Activated CD8-positive, alpha-beta memory T cell treated with anti-CD3 and anti-CD28 coated beads, Interleukin-2, amount 10 ng/mL, durations not matched to agents 7 days and 5 days (primary cell): Measurements from ENCODE around the gene ENO1. TPM values are rescaled to one million over a fixed set of nuclear protein-coding genes. Genes with fewer than 3 reads are reported as not detected.

Source experiments
- ATAC-seq: fragments of 150-1000 bp; cut with Tn5 transposase; one replicate; pipeline ENCODE4 v1.10.0; 2021; ENCODE audit warnings: moderate library complexity
- CTCF ChIA-PET: fragments of 350-600 bp; sonication (Branson Sonifier 250); formaldehyde crosslinking; loops from one replicate; lab custom pipeline; 2021; ENCODE audit warnings: antibody characterized with exemption; lab: Charles Lee
- DNase-seq: peaks from one replicate; pipeline ENCODE4 v3.0.0-alpha.2; 2020
- H3K27ac Mint-ChIP-seq: one replicate; pipeline ENCODE4 v1.8.0; 2021; ENCODE audit warnings: mild to moderate bottlenecking, mixed read lengths
- H3K27me3 Mint-ChIP-seq: one replicate; pipeline ENCODE4 v1.8.0; 2021; ENCODE audit warnings: mixed read lengths
- H3K36me3 Mint-ChIP-seq: one replicate; pipeline ENCODE4 v1.8.0; 2021; ENCODE audit warnings: mild to moderate bottlenecking, mixed read lengths
- H3K4me1 Mint-ChIP-seq: one replicate; pipeline ENCODE4 v1.8.0; 2021; ENCODE audit warnings: mixed read lengths
- H3K4me3 Mint-ChIP-seq: one replicate; pipeline ENCODE4 v1.8.0; 2021; ENCODE audit warnings: mild to moderate bottlenecking, moderate library complexity, mixed read lengths
- H3K9me3 Mint-ChIP-seq: one replicate; pipeline ENCODE4 v1.8.0; 2022; ENCODE audit warnings: low read depth, mixed read lengths
- total RNA-seq, 2 experiments: library from RNA; stranded (reverse); gene quantifications; one replicate each; pipeline ENCODE4 v1.2.3, GENCODE V29; 2021

The ENO1 gene
- total RNA-seq, 2 experiments from 2014 or later: 2,070 to 2,300 TPM

GRCh38 chr1:8864713-8865344 is 13.7 kb downstream of the ENO1 start:
- DNase-seq (no peak), ATAC-seq (no peak)
- no peaks in the 10 kb centered on the region for H3K27me3 Mint-ChIP-seq
- no peaks in the 10 kb centered on the region for H3K9me3 Mint-ChIP-seq
- CTCF ChIA-PET: interaction anchor here (1.2 to 2.2 kb wide), 3 partner anchors 10 to 140 kb away, joined by 3 to 8 read pairs (median 6); no protein-coding TSS in a partner anchor
- H3K27ac Mint-ChIP-seq: peak overlapping the region; percentile 40
- peaks cover 85% of the 10 kb centered on the region for H3K4me1 Mint-ChIP-seq
- H3K4me3 Mint-ChIP-seq: no peak overlapping the region
- H3K36me3 Mint-ChIP-seq: peaks cover 88% of the 10 kb centered on the region

GRCh38 chr1:8863794-8864233 is 14.7 kb downstream of the ENO1 start:
- DNase-seq: no peak

DNA sequence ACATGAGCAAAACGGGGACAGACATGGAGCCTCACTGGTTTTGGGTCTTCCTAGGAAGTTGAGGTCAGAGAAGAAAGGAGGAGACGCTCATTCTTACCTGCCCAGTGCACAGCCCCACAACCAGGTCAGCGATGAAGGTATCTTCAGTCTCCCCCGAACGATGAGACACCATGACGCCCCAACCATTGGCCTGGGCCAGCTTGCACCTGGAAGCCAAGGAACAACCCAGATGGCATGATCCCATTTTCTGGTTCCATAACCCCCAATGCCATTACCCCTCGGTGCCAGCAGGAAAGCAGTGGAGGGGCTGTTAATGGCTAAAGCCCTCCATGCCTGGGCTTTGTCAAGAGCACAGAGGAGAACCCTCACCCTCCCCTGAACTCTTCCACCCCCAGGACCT is 15.3 kb downstream of the ENO1 start:
- Mint-ChIP-seq H3K4me1 (peaks cover 88% of the 10 kb centered on the region), H3K36me3 (peaks cover 89% of the 10 kb centered on the region), H3K4me3 (no peak overlapping the region), H3K9me3 (no peaks in the 10 kb centered on the region), H3K27me3 (no peaks in the 10 kb centered on the region), H3K27ac (peak overlapping the region; percentile 47)
- CTCF ChIA-PET: interaction anchor here (0.6 to 8.0 kb wide), 7 partner anchors 10 to 370 kb away, joined by 3 to 86 read pairs (median 16); partner anchors contain the start of gene ENO1
- DNase-seq (no peak), ATAC-seq (no peak)

More at GRCh38 chr1:8863794-8864233, 14.7 kb downstream of the ENO1 start:
- ATAC-seq: no peak
- Mint-ChIP-seq H3K9me3 (no peaks in the 10 kb centered on the region), H3K4me3 (no peak overlapping the region), H3K36me3 (peaks cover 86% of the 10 kb centered on the region), H3K27me3 (no peaks in the 10 kb centered on the region), H3K27ac (peak overlapping the region; percentile 47), H3K4me1 (peaks cover 84% of the 10 kb centered on the region)
- CTCF ChIA-PET: interaction anchor here (0.6 to 8.0 kb wide), 8 partner anchors 9 to 141 kb away, joined by 3 to 86 read pairs (median 8); partner anchors contain the start of gene ENO1

DNA sequence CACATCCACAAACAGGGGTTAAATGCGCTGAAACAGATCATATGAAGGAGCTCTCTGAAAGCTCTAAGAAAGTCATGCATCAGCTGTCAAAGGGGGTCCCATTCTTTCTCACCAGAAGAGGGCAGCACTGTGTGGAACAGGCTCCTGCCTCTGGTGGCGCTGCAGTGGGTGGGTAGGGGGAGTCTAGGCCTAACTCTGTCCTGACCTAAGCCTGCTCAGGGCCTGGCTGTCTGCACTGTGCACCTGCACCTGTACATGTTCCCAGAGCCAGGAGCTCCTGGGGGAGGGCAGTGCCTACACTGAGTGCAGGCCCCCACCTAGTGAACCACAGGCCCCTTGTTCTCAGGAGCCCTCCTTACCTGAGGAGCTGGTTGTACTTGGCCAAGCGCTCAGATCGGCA is 16.0 kb downstream of the ENO1 start:
- CTCF ChIA-PET: interaction anchor here (0.6 to 8.0 kb wide), 14 partner anchors 11 to 371 kb away, joined by 3 to 86 read pairs (median 4); partner anchors contain the start of gene ENO1
- Mint-ChIP-seq H3K36me3 (peaks cover 89% of the 10 kb centered on the region), H3K4me3 (no peak overlapping the region), H3K4me1 (peaks cover 86% of the 10 kb centered on the region), H3K9me3 (no peaks in the 10 kb centered on the region), H3K27me3 (no peaks in the 10 kb centered on the region), H3K27ac (peak overlapping the region; percentile 47)
- DNase-seq (peak; percentile 62), ATAC-seq (peak; percentile 10)

DNA sequence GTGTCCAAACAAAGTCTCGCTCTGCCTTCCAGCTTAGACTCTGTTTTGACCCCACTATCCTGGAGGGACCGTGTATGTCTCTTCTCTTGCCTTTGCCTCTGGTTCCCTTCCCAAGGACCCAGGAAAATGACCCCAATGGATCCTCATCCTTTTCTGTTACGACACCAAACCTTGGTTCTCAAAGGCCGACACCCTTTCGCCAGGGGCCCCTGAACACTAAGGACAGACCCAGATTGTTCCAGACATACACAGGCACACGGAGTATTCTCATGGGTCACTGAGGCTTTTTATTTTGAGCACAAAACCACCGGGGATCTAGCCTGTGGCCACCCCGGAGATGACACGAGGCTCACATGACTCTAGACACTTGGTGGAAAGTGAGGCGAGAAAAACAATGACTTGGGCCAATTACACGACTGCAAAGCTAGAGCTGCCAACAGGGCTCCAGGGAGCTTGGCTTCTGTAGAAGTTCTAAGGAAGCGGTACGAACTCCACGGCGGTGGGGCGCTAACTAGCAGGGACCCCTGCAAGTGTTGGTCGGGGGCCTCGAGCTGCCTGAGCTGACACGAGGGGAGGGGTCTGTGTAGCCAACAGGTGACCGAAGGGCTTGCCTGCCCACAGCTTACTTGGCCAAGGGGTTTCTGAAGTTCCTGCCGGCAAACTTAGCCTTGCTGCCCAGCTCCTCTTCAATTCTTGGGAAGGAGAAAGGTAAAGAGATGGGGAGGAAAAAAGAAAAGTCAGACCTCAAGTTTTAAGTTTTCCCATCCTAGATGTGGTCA is 17.6 kb downstream of the ENO1 start:
- CTCF ChIA-PET: interaction anchor here (1.0 to 8.0 kb wide), 11 partner anchors 9 to 232 kb away, joined by 3 to 86 read pairs (median 3); partner anchors contain the start of gene ENO1
- Mint-ChIP-seq H3K27ac (peak overlapping the region; percentile 67), H3K27me3 (no peaks in the 10 kb centered on the region), H3K4me3 (peak overlapping the region; percentile 13), H3K4me1 (peaks cover 76% of the 10 kb centered on the region), H3K9me3 (no peaks in the 10 kb centered on the region), H3K36me3 (peaks cover 90% of the 10 kb centered on the region)
- DNase-seq (no peak), ATAC-seq (no peak)

DNA sequence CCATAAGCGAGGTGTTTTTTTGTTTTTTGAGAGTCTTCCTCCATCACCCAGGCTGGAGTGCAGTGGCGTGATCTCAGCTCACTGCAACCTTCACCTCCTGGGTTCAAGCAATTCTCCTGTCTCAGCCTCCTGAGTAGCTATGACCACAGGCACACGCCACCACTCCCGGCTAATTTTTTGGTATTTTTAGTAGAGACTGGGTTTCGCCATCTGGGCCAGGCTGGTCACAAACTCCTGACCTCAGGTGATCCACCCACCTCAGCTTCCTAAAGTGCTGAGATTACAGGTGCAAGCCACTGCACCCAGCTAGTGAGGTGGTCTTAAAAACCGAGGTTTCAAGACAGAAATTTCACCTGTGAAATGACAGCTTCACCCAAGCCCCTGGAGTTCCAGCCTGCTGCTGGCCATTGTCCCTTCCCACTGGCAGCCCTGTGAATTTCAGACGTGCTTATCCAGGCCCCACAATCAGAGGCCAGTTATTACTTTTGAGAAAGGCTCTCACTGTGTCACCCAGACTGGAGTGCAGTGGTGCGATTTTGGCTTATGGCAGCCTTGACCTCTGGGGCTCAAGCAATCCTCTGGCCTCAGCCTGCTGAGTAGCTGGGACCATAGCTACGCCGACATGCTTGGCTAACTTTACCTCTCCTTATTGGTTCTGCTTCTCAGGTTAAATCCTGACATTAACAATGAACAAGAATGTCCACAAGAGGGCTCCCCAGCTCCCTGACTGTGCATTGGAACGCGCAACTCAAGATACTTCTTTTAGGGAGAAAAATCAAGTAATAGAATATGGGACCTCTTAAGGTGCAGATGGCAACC is 19.4 kb downstream of the ENO1 start:
- Mint-ChIP-seq H3K4me3 (peak overlapping the region; percentile 32), H3K4me1 (peaks cover 60% of the 10 kb centered on the region), H3K36me3 (peaks cover 74% of the 10 kb centered on the region), H3K9me3 (no peaks in the 10 kb centered on the region), H3K27ac (peak overlapping the region; percentile 90), H3K27me3 (no peaks in the 10 kb centered on the region)
- CTCF ChIA-PET: interaction anchor here (0.6 to 8.0 kb wide), 24 partner anchors 8 to 1184 kb away, joined by 3 to 86 read pairs (median 4); partner anchors contain the start of gene ENO1
- ATAC-seq (peak; percentile 48), DNase-seq (peak; percentile 68)

DNA sequence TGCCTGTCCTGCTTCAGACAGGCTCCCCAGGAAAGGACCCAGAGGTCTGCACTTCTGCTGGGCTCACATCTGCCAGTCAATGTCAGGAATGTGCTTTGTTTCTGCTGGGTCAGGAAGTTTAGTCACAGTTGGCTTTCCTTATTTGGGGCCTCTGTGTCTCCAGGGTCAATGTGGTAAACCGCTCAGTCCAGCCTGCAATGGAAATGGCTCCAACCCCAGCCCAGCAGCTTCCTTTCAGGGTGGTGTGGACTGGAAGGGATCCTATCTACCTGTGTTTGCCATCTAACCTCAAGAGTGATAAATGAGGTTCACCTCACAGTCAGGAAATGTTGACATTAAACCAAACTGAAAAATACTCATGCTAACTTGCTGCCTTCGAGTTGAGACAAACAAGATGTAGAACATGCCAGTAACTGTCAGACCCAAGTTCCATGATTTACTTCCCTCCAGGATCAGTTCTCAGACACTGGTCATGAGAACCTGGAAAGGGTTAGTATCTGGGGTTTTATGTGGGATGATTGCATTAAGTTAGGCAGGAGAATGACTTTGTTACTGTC is 20.3 kb downstream of the ENO1 start:
- Mint-ChIP-seq H3K27ac (peak overlapping the region; percentile 90), H3K9me3 (no peaks in the 10 kb centered on the region), H3K4me3 (peak overlapping the region; percentile 6), H3K27me3 (no peaks in the 10 kb centered on the region), H3K36me3 (peaks cover 65% of the 10 kb centered on the region), H3K4me1 (peaks cover 51% of the 10 kb centered on the region)
- ATAC-seq: peak; percentile 63
- peak; percentile 79 for DNase-seq
- CTCF ChIA-PET: interaction anchor here (1.0 to 8.0 kb wide), 15 partner anchors 9 to 154 kb away, joined by 3 to 86 read pairs (median 5); partner anchors contain the start of gene ENO1

GRCh38 chr1:8856689-8857412 is 21.6 kb downstream of the ENO1 start:
- Mint-ChIP-seq H3K4me3 (no peak overlapping the region), H3K9me3 (no peaks in the 10 kb centered on the region), H3K27ac (no peak overlapping the region), H3K4me1 (peaks cover 37% of the 10 kb centered on the region), H3K27me3 (no peaks in the 10 kb centered on the region), H3K36me3 (peaks cover 51% of the 10 kb centered on the region)
- DNase-seq (no peak), ATAC-seq (no peak)
- CTCF ChIA-PET: interaction anchor here (1.1 to 8.0 kb wide), 5 partner anchors 7 to 148 kb away, joined by 3 to 86 read pairs (median 37); no protein-coding TSS in a partner anchor

DNA sequence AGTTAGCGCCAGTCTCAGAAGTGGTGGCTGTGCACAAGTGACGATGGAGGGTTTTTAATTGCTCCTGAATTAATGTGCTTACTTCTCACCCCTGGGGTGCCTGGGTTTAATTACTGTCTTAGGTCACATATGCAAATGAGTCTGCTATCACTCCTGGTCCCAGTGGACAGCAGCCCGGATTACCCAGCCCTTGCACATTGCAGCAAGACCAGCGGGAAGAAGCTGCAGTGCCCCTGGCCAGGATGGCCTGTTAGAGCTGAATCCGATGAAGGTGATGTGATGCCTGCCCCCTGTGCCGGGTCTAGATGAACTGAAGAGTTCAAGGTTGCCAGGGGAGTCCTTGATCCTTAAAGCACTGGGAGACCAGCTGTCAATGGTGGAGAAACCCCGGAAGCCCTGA is 24.2 kb downstream of the ENO1 start:
- Mint-ChIP-seq H3K4me1 (peaks cover 19% of the 10 kb centered on the region), H3K36me3 (peaks cover 30% of the 10 kb centered on the region), H3K27ac (no peak overlapping the region), H3K9me3 (no peaks in the 10 kb centered on the region), H3K4me3 (no peak overlapping the region), H3K27me3 (no peaks in the 10 kb centered on the region)
- DNase-seq (no peak), ATAC-seq (no peak)
- CTCF ChIA-PET: no interaction called here

- Mint-ChIP-seq H3K9me3 (no peaks in the 10 kb centered on the region), H3K4me3 (no peak overlapping the region), H3K27ac (no peak overlapping the region)
Observed at GRCh38 chr1:8851060-8851459, 27.4 kb downstream of the ENO1 start.

GRCh38 chr1:8848663-8849386 is 29.7 kb downstream of the ENO1 start:
- Mint-ChIP-seq H3K4me1 (peaks cover 8% of the 10 kb centered on the region), H3K36me3 (no peaks in the 10 kb centered on the region), H3K4me3 (no peak overlapping the region), H3K27ac (no peak overlapping the region), H3K27me3 (peaks cover 2% of the 10 kb centered on the region), H3K9me3 (no peaks in the 10 kb centered on the region)
- DNase-seq: peak; percentile 82
- CTCF ChIA-PET: interaction anchor here (0.6 to 8.0 kb wide), 65 partner anchors 9 to 834 kb away, joined by 3 to 86 read pairs (median 4); partner anchors contain the start of genes ENO1 and RERE
- peak; percentile 94 for ATAC-seq

More at GRCh38 chr1:8851060-8851459, 27.4 kb downstream of the ENO1 start:
- DNase-seq (no peak), ATAC-seq (no peak)
- peaks cover 2% of the 10 kb centered on the region for H3K27me3 Mint-ChIP-seq
- peaks cover 8% of the 10 kb centered on the region for H3K4me1 Mint-ChIP-seq
- CTCF ChIA-PET: interaction anchor here (0.7 to 8.0 kb wide), 5 partner anchors 9 to 290 kb away, joined by 3 to 86 read pairs (median 3); no protein-coding TSS in a partner anchor
- peaks cover 1% of the 10 kb centered on the region for H3K36me3 Mint-ChIP-seq
